Fibroblast of lung (primary cell): ENCODE data around the gene C1orf198. TPM values are rescaled to one million over a fixed set of nuclear protein-coding genes. Genes with fewer than 3 reads are reported as not detected.

Source experiments
- DNase-seq, 2 donors: peaks; one replicate each; pipeline versions ENCODE4 v3.0.0 to v3.0.0-alpha.2; 2010; ENCODE audit warnings: low read depth in 2 of 2
- H2AFZ ChIP-seq: 2 replicates; pipeline ENCODE4 v1.5.1; 2012; ENCODE audit warnings: low read length, control low read depth, inconsistent platforms
- H3K27ac ChIP-seq: 2 replicates; pipeline ENCODE4 v1.5.1; 2011; ENCODE audit warnings: low read length, control low read depth; ENCODE audit not compliant: insufficient read depth
- H3K27me3 ChIP-seq: 2 replicates; pipeline ENCODE4 v1.5.1; 2011; ENCODE audit warnings: mild to moderate bottlenecking, low read length; ENCODE audit not compliant: control insufficient read depth, insufficient read depth
- H3K36me3 ChIP-seq: 2 replicates; pipeline ENCODE4 v1.5.1; 2011; ENCODE audit warnings: low read length; ENCODE audit not compliant: control insufficient read depth, insufficient read depth
- H3K4me1 ChIP-seq: 2 replicates; pipeline ENCODE4 v1.5.1; 2011; ENCODE audit warnings: low read length; ENCODE audit not compliant: control insufficient read depth, insufficient read depth; ENCODE audit errors: extremely low read depth
- H3K4me2 ChIP-seq: 2 replicates; pipeline ENCODE4 v1.5.1; 2011; ENCODE audit warnings: low read length, control low read depth; ENCODE audit not compliant: insufficient read depth; ENCODE audit errors: extremely low read depth
- H3K4me3 ChIP-seq, 4 experiments: fragments of 200-600 bp in 1 of 4; sonication (generic) in 1 of 4; replicated peaks in 1 of 4; 2 replicates each; pipeline ENCODE4 v1.5.1; 2011 to 2016; ENCODE audit warnings: low read length in 4 of 4, low read depth in 3 of 4, mild to moderate bottlenecking in 3 of 4, control low read depth in 2 of 4, inconsistent platforms in 1 of 4, mixed read lengths in 1 of 4; ENCODE audit not compliant: insufficient read depth in 1 of 4; ENCODE audit errors: control extremely low read depth in 1 of 4
- H3K79me2 ChIP-seq: 2 replicates; pipeline ENCODE4 v1.5.1; 2012; ENCODE audit warnings: mild to moderate bottlenecking, low read length, inconsistent platforms; ENCODE audit not compliant: control insufficient read depth, insufficient read depth
- H3K9ac ChIP-seq: 2 replicates; pipeline ENCODE4 v1.5.1; 2011; ENCODE audit warnings: mild to moderate bottlenecking, low read length, control low read depth; ENCODE audit not compliant: insufficient read depth
- H3K9me3 ChIP-seq: 2 replicates; pipeline ENCODE4 v1.5.1; 2012; ENCODE audit warnings: low read depth, low read length; ENCODE audit not compliant: control insufficient read depth, insufficient read depth
- H4K20me1 ChIP-seq: 2 replicates; pipeline ENCODE4 v1.5.1; 2011; ENCODE audit warnings: low read length; ENCODE audit not compliant: control insufficient read depth, insufficient read depth; ENCODE audit errors: extremely low read depth
- CTCF ChIP-seq, 2 donors: IDR thresholded peaks in 1 of 2; conservative IDR thresholded peaks in 1 of 2; 1 replicate in 1 of 2; 2 replicates in 1 of 2; pipeline ENCODE4 v1.5.1; 2011 to 2012; ENCODE audit warnings: low read length in 2 of 2, control low read depth in 1 of 2, inconsistent platforms in 1 of 2, low read depth in 1 of 2, mild to moderate bottlenecking in 1 of 2
- EZH2 ChIP-seq: IDR thresholded peaks from 2 replicates; pipeline ENCODE4 v1.5.1; 2012; ENCODE audit warnings: low read length, control low read depth, mild to moderate bottlenecking; ENCODE audit errors: missing control alignments
- polyA minus RNA-seq: library from RNA; depleted of rRNA, polyadenylated mRNA; stranded (reverse); fragments of >200 nt; gene quantifications from 2 replicates; pipeline ENCODE4 v1.2.3, GENCODE V29; 2011; ENCODE audit warnings: low replicate concordance
- polyA plus RNA-seq, 2 donors: library from polyadenylated mRNA; depleted of rRNA in 1 of 2; stranded (reverse) in 1 of 2; unstranded in 1 of 2; fragments of >200 nt; gene quantifications; 2 replicates each; pipeline ENCODE4 v1.2.1, GENCODE V29; 2011 to 2012; ENCODE audit warnings: missing spikeins in 1 of 2
- total RNA-seq: library from RNA; depleted of rRNA; stranded (reverse); fragments of >200 nt; gene quantifications from 2 replicates; pipeline ENCODE4 v1.2.1, GENCODE V29; 2014

C1orf198 gene, protein sequence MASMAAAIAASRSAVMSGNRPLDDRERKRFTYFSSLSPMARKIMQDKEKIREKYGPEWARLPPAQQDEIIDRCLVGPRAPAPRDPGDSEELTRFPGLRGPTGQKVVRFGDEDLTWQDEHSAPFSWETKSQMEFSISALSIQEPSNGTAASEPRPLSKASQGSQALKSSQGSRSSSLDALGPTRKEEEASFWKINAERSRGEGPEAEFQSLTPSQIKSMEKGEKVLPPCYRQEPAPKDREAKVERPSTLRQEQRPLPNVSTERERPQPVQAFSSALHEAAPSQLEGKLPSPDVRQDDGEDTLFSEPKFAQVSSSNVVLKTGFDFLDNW
- total RNA-seq = 39.5 and 57.8 TPM in 2 replicates
- 90.1 and 215 TPM in 2 replicates for polyA plus RNA-seq
- polyA plus RNA-seq (2012) = 52.7 and 112 TPM in 2 replicates
- 66.4 and 162 TPM in 2 replicates for polyA minus RNA-seq

DNA sequence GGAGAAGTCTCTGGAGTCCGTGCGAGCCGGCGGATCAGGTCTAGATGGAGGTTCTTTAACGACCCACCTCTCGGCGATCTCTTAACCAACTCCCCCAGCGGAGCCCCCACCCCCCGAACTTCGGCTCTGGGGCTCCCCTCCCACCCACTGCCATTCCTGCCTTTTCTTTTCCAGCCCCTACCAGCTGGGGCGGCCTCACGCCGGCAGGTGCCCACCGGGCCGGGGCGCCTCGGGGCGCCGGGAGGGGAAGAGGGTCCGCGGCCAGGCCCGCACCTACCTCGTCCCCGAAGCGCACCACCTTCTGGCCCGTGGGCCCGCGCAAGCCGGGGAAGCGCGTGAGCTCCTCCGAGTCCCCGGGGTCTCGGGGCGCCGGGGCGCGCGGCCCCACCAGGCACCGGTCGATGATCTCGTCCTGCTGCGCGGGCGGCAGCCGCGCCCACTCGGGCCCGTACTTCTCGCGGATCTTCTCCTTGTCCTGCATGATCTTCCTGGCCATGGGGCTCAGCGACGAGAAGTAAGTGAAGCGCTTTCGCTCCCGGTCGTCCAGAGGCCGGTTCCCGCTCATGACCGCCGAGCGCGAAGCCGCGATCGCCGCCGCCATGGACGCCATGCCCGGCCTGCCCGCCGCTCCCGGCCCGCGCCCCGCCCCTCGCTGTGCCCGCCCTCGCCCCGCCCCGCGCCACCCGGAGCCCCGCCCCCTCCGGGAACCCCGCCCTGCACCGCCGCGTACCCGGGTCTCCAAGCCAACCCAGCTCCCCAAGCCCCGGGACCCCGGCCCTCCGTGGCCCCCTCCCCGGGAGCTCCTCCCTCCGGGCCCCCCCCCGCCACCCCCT, at the start of gene C1orf198:
TSS of gene C1orf198 (minus strand) at position 619 of the 833 bp plus-strand sequence. CDS start at position 610, 9 bp downstream.
- H3K27me3 ChIP-seq = no peaks in the 10 kb centered on the region
- H3K27ac ChIP-seq = peak within 1 kb of the TSS; percentile 87
- peaks cover 45% of the 10 kb centered on the region for H3K79me2 ChIP-seq
- H3K36me3 ChIP-seq = peaks cover 7% of the 10 kb centered on the region
- DNase-seq = peak in 1 of 2 donors; percentile 29
- H3K9me3 ChIP-seq = no peaks in the 10 kb centered on the region
- peak within 1 kb of the TSS; percentile 87 for H3K9ac ChIP-seq
- peak within 1 kb of the TSS; percentile 93 for H3K4me2 ChIP-seq
- peak within 1 kb of the TSS; percentile 62 for H2AFZ ChIP-seq
- TF ChIP-seq CTCF (conservative IDR thresholded peaks at IDR 0.05 in 1 of 2, IDR thresholded peaks at IDR 0.05 in 1 of 2; ENCODE audit: low read depth in 1 of 2, low read length in 2 of 2) (no peak), EZH2 (no peak)
- H3K4me1 ChIP-seq = peaks cover 18% of the 10 kb centered on the region
- H4K20me1 ChIP-seq = no peaks in the 10 kb centered on the region
- peak within 1 kb of the TSS; percentile 81 to 90 (median 86) for H3K4me3 ChIP-seq

GRCh38 chr1:230917284-230918135, 49.2 kb upstream of the C1orf198 start:
- Histone ChIP-seq H2AFZ (no peak overlapping the region), H3K9ac (no peak overlapping the region), H3K79me2 (no peaks in the 10 kb centered on the region), H3K9me3 (no peaks in the 10 kb centered on the region), H3K4me2 (no peak overlapping the region), H4K20me1 (no peaks in the 10 kb centered on the region), H3K36me3 (no peaks in the 10 kb centered on the region), H3K4me3 (no peak overlapping the region), H3K27ac (no peak overlapping the region), H3K4me1 (peaks cover 3% of the 10 kb centered on the region), H3K27me3 (no peaks in the 10 kb centered on the region)
- peak; percentile 65 to 83 for TF ChIP-seq CTCF (conservative IDR thresholded peaks at IDR 0.05 in 1 of 2, IDR thresholded peaks at IDR 0.05 in 1 of 2; ENCODE audit: low read depth in 1 of 2, low read length in 2 of 2)
- TF ChIP-seq EZH2 = no peak
- DNase-seq = peak; percentile 60 to 82
